GM21390 (cell line): ENCODE data around the gene ATP8A1.
"Not testable (repeated sequence)": the region's sequence is repeated elsewhere in the genome, so short reads cannot be mapped to it uniquely, and the experiment has no call there.

Source experiments
- ATAC-seq: cut with Tn5 transposase; IDR thresholded peaks from one replicate; pipeline ENCODE4 v1.9.1; 2021; ENCODE audit not compliant: unreplicated experiment

The ATP8A1 gene

GRCh38 chr4:42377497-42377896 lies 279.4 kb downstream of the ATP8A1 start:
- no peak for ATAC-seq

GRCh38 chr4:42372303-42372702 lies 284.6 kb downstream of the ATP8A1 start:
- ATAC-seq = not testable (repeated sequence)

- ATAC-seq = peak; percentile 63
These were observed 285.3 kb downstream of the ATP8A1 start for GRCh38 chr4:42371305-42372252.

- no peak for ATAC-seq
These were observed 287.4 kb downstream of the ATP8A1 start for GRCh38 chr4:42369489-42369888.

- ATAC-seq = no peak
These were observed 289.9 kb downstream of the ATP8A1 start for GRCh38 chr4:42366959-42367358.

- ATAC-seq = no peak
These were observed 292.4 kb downstream of the ATP8A1 start for GRCh38 chr4:42364266-42365053.

- no peak for ATAC-seq
These were observed 293.3 kb downstream of the ATP8A1 start for GRCh38 chr4:42363614-42364013.

GRCh38 chr4:42362591-42362990 lies 294.3 kb downstream of the ATP8A1 start:
- no peak for ATAC-seq

- no peak for ATAC-seq
These were observed 295.4 kb downstream of the ATP8A1 start for GRCh38 chr4:42361456-42361855.

GRCh38 chr4:42360256-42360669 lies 296.6 kb downstream of the ATP8A1 start:
- ATAC-seq = no peak

- ATAC-seq = no peak
These were observed 297.2 kb downstream of the ATP8A1 start for GRCh38 chr4:42359711-42360110.
